Posterior vena cava (tissue), 2 donors: ENCODE results near the gene WSCD2. TPM values are rescaled to one million over a fixed set of nuclear protein-coding genes. Genes with fewer than 3 reads are reported as not detected.

Experiments used
- DNase-seq: peaks from one replicate; pipeline ENCODE4 v3.0.0-alpha.2; 2020; ENCODE audit warnings: low spot score
- intact Hi-C, 2 donors: fragments of 100-400 bp; cut with DNase I; formaldehyde crosslinking; loops; one replicate each; pipeline versions ENCODE4 v1.14.1 to v1.14.2; 2022 to 2023
- total RNA-seq, 2 donors: library from RNA; stranded (reverse); fragmentation: NEBNext Ultra II Directional; extraction: Animal tissue kit (Norgen Biotek cat#: 25700); gene quantifications; one replicate each; pipeline ENCODE4 v1.2.1, GENCODE V29; 2021
- donor health status: DM: yes; HTN: yes; CAD: no.
- donor health status: DM: yes; HTN: yes; CAD: no.

Gene WSCD2
- total RNA-seq, 2 donors from 2014 or later, result 9.3 to 17.8 TPM

DNA sequence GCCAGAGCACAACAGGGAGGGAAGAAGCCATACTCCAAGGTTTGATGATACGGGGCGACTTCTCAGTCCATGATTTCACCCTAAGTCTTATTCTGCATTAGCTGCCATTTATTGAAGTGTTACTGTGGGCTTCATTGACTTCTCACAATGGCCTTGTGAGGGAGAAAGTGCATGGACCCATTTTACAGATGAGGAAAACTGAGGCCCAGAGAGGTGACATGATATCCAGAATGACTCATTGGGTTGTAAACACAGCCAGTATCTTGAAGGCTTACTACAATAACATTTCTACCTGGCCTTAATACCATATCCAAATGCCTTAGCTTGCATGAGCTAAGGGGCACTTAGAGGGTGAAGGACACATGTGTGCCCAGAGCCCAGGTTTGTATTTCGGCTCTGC is 109.4 kb downstream of the WSCD2 start:
- intact Hi-C loops, result no loop called here

GRCh38 chr12:108239378-108239777 is 110.3 kb downstream of the WSCD2 start:
- intact Hi-C loops, result no loop called here
- no peak for DNase-seq

More for the DNA sequence above, 109.4 kb downstream of the WSCD2 start:
- DNase-seq, result no peak

DNA sequence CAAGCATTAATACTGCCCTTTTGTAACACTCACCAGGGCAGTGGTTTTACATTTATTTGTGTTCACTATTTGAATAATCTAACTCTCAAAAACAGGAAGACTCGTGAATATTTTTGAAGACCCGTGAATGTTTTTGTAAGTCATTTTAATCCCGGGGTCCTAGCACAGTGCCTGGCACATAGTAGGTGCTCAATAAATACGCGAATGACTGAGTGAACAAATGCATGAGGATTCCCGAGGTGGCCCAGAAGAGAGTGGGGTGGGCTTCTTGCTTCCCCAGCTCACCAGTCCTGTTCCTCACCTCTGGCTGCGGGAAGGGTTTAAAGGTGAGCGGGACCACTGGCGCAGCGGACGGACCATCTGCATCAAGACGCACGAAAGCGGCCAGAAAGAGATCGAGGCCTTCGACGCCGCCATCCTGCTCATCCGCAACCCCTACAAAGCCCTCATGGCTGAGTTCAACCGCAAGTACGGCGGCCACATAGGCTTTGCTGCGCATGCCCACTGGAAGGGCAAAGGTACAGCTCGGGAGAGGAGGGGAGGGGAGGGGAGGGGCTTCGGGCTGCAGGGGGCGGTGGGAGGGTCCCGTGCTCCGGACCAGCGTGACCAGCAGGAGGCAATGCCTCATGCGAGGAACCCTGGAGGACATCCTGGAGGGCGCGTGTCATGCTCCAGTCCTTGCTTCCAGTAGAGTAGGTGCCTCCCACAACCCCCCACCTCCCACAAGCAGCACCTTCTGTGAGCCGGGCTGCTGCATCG is 111.1 kb downstream of the WSCD2 start:
- intact Hi-C loops, result no loop called here
- no peak for DNase-seq

GRCh38 chr12:108240928-108241327 is 111.8 kb downstream of the WSCD2 start:
- no peak for DNase-seq
- intact Hi-C loops, result no loop called here

DNA sequence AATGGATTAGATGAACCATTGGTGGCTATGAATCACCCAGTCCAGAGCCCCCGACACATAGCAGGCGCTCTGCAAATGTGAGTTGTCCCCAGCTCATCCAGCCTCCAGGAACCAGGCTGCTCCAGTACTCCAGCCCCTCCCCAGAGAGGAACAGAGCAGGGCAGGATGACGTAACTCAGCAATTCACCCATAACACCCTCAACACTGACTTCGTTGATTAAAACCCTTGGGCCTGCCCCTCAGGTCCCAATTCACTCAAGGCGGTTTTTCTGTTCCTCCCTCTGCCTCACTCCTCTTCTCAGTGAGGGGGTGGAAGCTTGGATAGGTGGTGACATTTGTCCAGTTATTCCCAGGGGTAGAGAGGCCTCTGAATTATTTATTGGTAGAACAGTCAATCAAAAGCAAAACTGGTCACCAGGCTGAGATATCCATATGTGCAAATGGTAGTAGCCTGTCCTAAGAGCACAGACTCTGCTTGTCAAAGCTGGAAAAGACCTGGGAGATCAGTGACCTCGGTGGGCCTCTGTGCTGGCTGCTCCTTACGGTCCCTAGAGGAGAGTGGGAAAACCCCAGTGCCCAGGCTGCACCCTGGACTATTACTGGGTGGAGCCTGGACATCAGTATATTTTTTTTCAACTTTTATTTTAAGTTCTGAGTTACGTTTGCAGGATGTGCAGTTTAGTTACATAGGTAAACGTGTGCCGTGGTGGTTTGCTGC is 113.1 kb downstream of the WSCD2 start:
- no peak for DNase-seq
- intact Hi-C loops, result no loop called here

DNA sequence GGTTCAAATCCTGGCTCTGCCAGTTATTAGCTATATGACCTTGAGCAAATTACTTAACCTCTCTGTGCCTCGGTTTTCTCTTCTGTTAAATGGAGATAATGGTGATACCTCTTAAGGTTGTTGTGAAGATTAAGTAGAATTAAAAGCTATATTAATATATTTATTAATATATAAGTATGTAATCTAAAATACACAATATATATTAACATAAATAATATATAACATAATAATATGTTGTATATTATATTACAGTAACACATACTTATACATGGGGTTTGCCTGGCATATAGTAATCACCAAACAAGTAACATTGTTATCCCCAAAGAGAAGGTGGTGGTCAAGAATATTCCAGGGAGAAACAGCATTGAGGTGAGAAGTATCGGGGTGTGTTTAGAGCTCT is 118.0 kb downstream of the WSCD2 start:
- no peak for DNase-seq
- intact Hi-C loops, result no loop called here

GRCh38 chr12:108248011-108248410 is 118.9 kb downstream of the WSCD2 start:
- intact Hi-C loops, result no loop called here
- no peak for DNase-seq

DNA sequence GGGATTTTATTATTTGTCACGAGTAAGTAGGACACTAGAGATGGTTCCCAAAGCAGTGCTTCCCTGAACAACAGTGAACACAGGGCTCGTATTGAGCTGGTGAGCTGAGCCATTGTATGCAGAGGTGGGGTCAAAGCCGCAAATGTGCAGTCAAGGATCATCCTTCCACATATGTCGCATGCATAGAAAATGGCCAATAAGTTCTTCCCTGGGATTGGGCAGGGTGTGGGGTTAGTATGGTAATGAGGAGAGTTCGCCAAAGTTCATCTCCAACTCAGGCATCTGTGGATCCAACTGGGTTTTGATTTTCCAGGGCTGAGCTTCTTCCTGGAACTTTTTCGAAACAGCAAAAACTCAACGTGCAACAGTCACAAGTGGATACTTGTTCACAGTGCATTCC is 123.4 kb downstream of the WSCD2 start:
- DNase-seq, result no peak
- intact Hi-C loops, result no loop called here

GRCh38 chr12:108253540-108253939 is 124.5 kb downstream of the WSCD2 start:
- no peak for DNase-seq
- intact Hi-C loops, result no loop called here

DNA sequence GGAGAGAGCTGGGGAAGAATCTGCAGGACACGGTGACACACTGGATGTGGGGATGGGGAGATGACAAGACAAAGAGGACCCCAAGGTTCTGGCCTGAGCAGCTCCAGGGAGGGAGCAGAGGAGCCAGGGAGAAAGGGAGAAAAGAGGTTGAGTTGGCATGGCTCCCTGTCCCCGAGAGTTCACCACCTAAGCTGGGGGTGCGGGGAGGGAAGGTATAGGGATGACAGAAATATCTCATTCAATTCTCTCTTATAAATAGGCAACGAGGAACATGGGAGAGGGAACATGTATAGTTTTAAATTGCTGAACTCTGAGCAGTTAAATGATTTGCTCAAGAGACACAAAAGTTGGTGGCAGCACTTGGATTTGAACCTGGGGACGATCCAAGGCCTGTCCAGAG is 124.9 kb downstream of the WSCD2 start:
- no peak for DNase-seq

DNA sequence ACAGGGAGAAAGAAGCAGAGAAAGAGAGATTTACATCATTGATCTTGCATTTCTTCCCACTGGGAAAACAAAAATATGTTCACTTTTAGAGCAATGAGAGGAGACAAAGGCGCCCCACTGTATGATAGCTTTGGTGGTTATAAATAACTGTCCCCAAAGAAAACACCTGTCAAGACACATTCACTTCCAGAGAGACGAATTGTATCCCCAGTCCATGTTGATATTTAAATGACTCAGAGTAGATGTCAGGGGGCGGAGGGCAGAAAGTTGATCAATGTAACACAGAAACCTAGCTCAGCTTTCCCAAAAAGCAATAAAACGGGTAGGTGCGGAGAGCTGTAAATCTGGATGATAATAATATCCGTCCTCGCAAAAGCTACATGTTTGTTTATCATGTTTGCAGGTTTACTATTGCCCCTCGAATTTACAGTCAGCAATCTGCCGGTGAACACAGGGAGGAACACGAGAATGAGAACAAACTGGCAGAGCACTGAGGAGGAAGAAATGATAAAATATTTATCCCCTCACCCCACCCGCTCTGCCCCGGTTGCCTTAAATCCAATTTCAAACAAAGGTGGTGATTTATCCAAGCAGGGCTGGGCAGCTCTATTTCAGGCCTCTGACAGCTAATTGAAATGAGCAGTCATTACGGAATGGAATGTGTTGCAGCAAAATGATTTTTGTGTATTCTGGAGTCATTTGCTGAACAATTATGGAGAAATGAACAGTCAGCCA is 125.6 kb downstream of the WSCD2 start:
- no peak for DNase-seq
- intact Hi-C loops, result no loop called here

More for the DNA sequence above, 124.9 kb downstream of the WSCD2 start:
- intact Hi-C loops, result no loop called here

GRCh38 chr12:108255252-108255602 is 126.1 kb downstream of the WSCD2 start:
- no peak for DNase-seq
- intact Hi-C loops, result no loop called here

- DNase-seq, result no peak
- intact Hi-C loops, result no loop called here
These were observed 127.9 kb downstream of the WSCD2 start for GRCh38 chr12:108257004-108257403.

- DNase-seq, result no peak
These were observed 128.6 kb downstream of the WSCD2 start for GRCh38 chr12:108257610-108258106.

DNA sequence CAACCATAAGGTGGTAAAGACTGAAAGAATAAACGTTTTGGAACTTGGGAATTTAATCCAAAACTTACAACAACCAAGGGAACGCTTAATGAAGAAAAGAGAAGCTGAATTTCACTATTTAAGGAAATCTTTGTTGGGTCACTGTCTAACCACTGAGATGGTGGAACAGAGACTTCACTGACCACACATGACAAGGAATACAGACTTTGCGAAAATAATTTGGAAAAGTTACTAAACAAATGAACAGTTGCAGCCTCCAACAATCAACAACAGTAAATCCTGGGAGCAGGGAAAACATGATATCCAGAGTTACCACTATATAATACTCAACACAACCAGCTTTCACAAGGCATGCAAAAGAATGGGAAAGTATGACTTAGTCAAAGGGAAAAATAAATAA is 131.0 kb downstream of the WSCD2 start:
- intact Hi-C loops, result no loop called here
- no peak for DNase-seq

More at GRCh38 chr12:108257610-108258106, 128.6 kb downstream of the WSCD2 start:
- intact Hi-C loops, result no loop called here

- intact Hi-C loops, result no loop called here
- DNase-seq, result no peak
These were observed 131.9 kb downstream of the WSCD2 start for GRCh38 chr12:108260969-108261368.

- intact Hi-C loops, result no loop called here
- DNase-seq, result no peak
These were observed 136.4 kb downstream of the WSCD2 start for GRCh38 chr12:108265505-108265904.

GRCh38 chr12:108266131-108266530 is 137.0 kb downstream of the WSCD2 start:
- DNase-seq, result no peak
- intact Hi-C loops, result no loop called here

- DNase-seq, result no peak
- intact Hi-C loops, result no loop called here
These were observed 138.4 kb downstream of the WSCD2 start for GRCh38 chr12:108267450-108267849.

- intact Hi-C loops, result no loop called here
- DNase-seq, result no peak
These were observed 139.3 kb downstream of the WSCD2 start for GRCh38 chr12:108268397-108268796.
